K562 (cell line): ENCODE results near the gene PDHB. TPM values are rescaled to one million over a fixed set of nuclear protein-coding genes. Genes with fewer than 3 reads are reported as not detected.

Source experiments
- ATAC-seq: fragments of 200-7000 bp; cut with Tn5 transposase; 3 replicates; pipeline ENCODE4 v1.9.1; 2020; ENCODE audit warnings: moderate library complexity
- BruUV-seq: library from RNA; stranded (reverse); fragments of 400-500 nt; replicated peaks from 2 replicates; lab custom pipeline; 2021; lab: Mats Ljungman, UMichigan
- CTCF ChIA-PET: fragments of 300-600 bp; formaldehyde crosslinking; extraction: SDS; loops from one replicate; lab custom pipeline; 2021; ENCODE audit warnings: low intra/inter-chr PET ratio; lab: Yijun Ruan, JAX
- POLR2A ChIA-PET: fragments of 300-600, 350-650 bp; sonication (Branson Sonifier 250); formaldehyde crosslinking; extraction: SDS; loops from one replicate; lab custom pipeline; 2021; ENCODE audit warnings: antibody characterized with exemption, inconsistent platforms; lab: Yijun Ruan, JAX
- DNase-seq, 4 experiments: peaks; one replicate each; pipeline versions ENCODE4 v3.0.0 to v3.0.0-alpha.2; 2011 to 2018; ENCODE audit warnings: low spot score in 3 of 4, mixed read lengths in 3 of 4; ENCODE audit errors: extremely low read depth in 1 of 4
- FAIRE-seq: peaks from 2 replicates; lab custom pipeline; 2011; peaks lifted over from hg19 to GRCh38; lab: Jason Lieb, UNC
- H2AFZ ChIP-seq: 2 replicates; pipeline ENCODE4 v1.6.0; 2011; ENCODE audit warnings: low read depth, low read length, control low read depth, inconsistent platforms
- H3K27ac ChIP-seq: fragments of 200-600 bp; 3 replicates; pipeline ENCODE4 v1.8.0; 2011; ENCODE audit warnings: low read depth, mild to moderate bottlenecking, control low read depth, inconsistent platforms, low read length, moderate library complexity, mixed read lengths; ENCODE audit errors: extremely low read depth
- H3K27me3 ChIP-seq, 2 experiments: fragments of 300-600 bp in 1 of 2; 2 replicates in 1 of 2; 3 replicates in 1 of 2; pipeline versions ENCODE4 v1.6.0 to v1.8.0; 2011; ENCODE audit warnings: inconsistent platforms in 2 of 2, low read length in 2 of 2, mild to moderate bottlenecking in 1 of 2, mixed read lengths in 1 of 2, moderate library complexity in 1 of 2; ENCODE audit not compliant: control insufficient read depth in 2 of 2, insufficient read depth in 2 of 2
- H3K36me3 ChIP-seq: fragments of 300-600 bp; 3 replicates; pipeline ENCODE4 v1.8.0; 2011; ENCODE audit warnings: mild to moderate bottlenecking, low read length, inconsistent platforms; ENCODE audit not compliant: control insufficient read depth, insufficient read depth
- H3K4me1 ChIP-seq, 2 experiments: fragments of 200-600 bp in 1 of 2; replicated peaks in 1 of 2; 2 replicates in 1 of 2; 3 replicates in 1 of 2; pipeline versions ENCODE4 v1.5.1 to v1.8.0; 2011; ENCODE audit warnings: inconsistent platforms in 2 of 2, low read length in 2 of 2, mild to moderate bottlenecking in 1 of 2, mixed read lengths in 1 of 2, moderate library complexity in 1 of 2; ENCODE audit not compliant: control insufficient read depth in 2 of 2, insufficient read depth in 2 of 2
- H3K4me2 ChIP-seq: 2 replicates; pipeline ENCODE4 v1.6.1; 2011; ENCODE audit warnings: low read length, control low read depth, inconsistent platforms, mixed read lengths; ENCODE audit not compliant: insufficient read depth
- H3K4me3 ChIP-seq: fragments of 200-600 bp; sonication (generic), shearing (Covaris generic); 2 replicates; pipeline ENCODE4 v1.5.1; 2016; ENCODE audit warnings: control low read depth, inconsistent platforms
- H3K79me2 ChIP-seq: fragments of 200-600 bp; 3 replicates; pipeline ENCODE4 v1.8.0; 2011; ENCODE audit warnings: low read length, inconsistent platforms; ENCODE audit not compliant: control insufficient read depth, insufficient read depth
- H3K9ac ChIP-seq, 2 experiments: 2 replicates each; pipeline versions ENCODE4 v1.6.0 to v1.6.1; 2011; ENCODE audit warnings: low read depth in 2 of 2, low read length in 2 of 2, control low read depth in 1 of 2, inconsistent platforms in 1 of 2, mild to moderate bottlenecking in 1 of 2, mixed read lengths in 1 of 2; ENCODE audit not compliant: insufficient read depth in 1 of 2
- H3K9me1 ChIP-seq: one replicate; pipeline ENCODE4 v1.6.0; 2011; ENCODE audit warnings: inconsistent platforms, mild to moderate bottlenecking, low read length, moderate library complexity; ENCODE audit not compliant: control insufficient read depth, insufficient read depth
- H3K9me3 ChIP-seq: replicated peaks from 2 replicates; pipeline ENCODE4 v1.5.1; 2011; ENCODE audit warnings: low read depth, low read length, inconsistent platforms; ENCODE audit not compliant: control insufficient read depth, insufficient read depth
- H4K20me1 ChIP-seq: replicated peaks from 2 replicates; pipeline ENCODE4 v1.6.1; 2011; ENCODE audit warnings: low read length, inconsistent platforms, mixed read lengths; ENCODE audit not compliant: control insufficient read depth, insufficient read depth
- CAMTA2 ChIP-seq: fragments of 250-450 bp; sonication (Bioruptor Pico); conservative IDR thresholded peaks from 2 replicates; pipeline ENCODE4 v1.5.1; 2022
- CTBP1 ChIP-seq: fragments of 450-650 bp; IDR thresholded peaks from 2 replicates; pipeline ENCODE4 v1.6.1; 2016; ENCODE audit warnings: borderline replicate concordance
- NFIX ChIP-seq: fragments of 250-450 bp; sonication (Bioruptor Pico); IDR thresholded peaks from 2 replicates; pipeline ENCODE4 v1.4.0; 2020; ENCODE audit warnings: low read depth, mild to moderate bottlenecking, moderate library complexity
- TAF9B ChIP-seq: fragments of 450-650 bp; IDR thresholded peaks from 2 replicates; pipeline ENCODE4 v1.6.1; 2018; ENCODE audit warnings: mild to moderate bottlenecking; ENCODE audit not compliant: partially characterized antibody
- TARDBP ChIP-seq: fragments of 450-650 bp; IDR thresholded peaks from 2 replicates; pipeline ENCODE4 v1.6.1; 2016
- WGBS: fragments of 100-300 bp; shearing (Covaris generic); methylation state at CpG from one replicate; pipeline ENCODE4 v1.1.6; 2016; ENCODE audit warnings: low coverage, mixed read lengths; ENCODE audit not compliant: insufficient coverage; ENCODE audit errors: missing lambda C conversion rate; 5-methylcytosine and 5-hydroxymethylcytosine counted together
- in situ Hi-C: fragments of 300-500 bp; cut with MboI; formaldehyde crosslinking; loops from 4 replicates; pipeline ENCODE4 v1.15.0; 2018; ENCODE audit warnings: inconsistent platforms, mixed read lengths
- intact Hi-C: fragments of 100-400 bp; cut with micrococcal nuclease; formaldehyde crosslinking; loops from 2 replicates; pipeline ENCODE4 v1.14.2; 2022
- polyA plus RNA-seq, 8 experiments: library from polyadenylated mRNA; depleted of rRNA in 4 of 8; stranded (reverse) in 5 of 8; unstranded in 3 of 8; fragments of >200 nt; fragmentation: Nextera tagmentation in 2 of 8; fragmentation: Illumina TruSeq in 1 of 8; extraction: Ambion mirVana in 2 of 8; extraction: Trizol in 1 of 8; gene quantifications; 2 replicates each; pipeline versions ENCODE4 v1.2.1 to v1.2.3, GENCODE V29; 2011 to 2014; ENCODE audit warnings: inconsistent platforms in 1 of 8, missing spikeins in 1 of 8
- total RNA-seq, 7 experiments: library from RNA; depleted of rRNA in 6 of 7; stranded (reverse); fragments of >200 nt in 6 of 7; fragmentation: Illumina TruSeq in 2 of 7; extraction: Trizol in 2 of 7; gene quantifications; 2 replicates each; pipeline versions ENCODE4 v1.2.1 to v1.2.3, GENCODE V29; 2011 to 2021; ENCODE audit warnings: low replicate concordance in 1 of 7
- TF ChIP-seq, protein P1 (sequence below): sonication (generic); formaldehyde crosslinking; IDR thresholded peaks from 2 replicates; pipeline ENCODE4 v1.8.1; 2023; ENCODE audit warnings: mild to moderate bottlenecking, missing genetic modification reagents
- TF ChIP-seq, protein P2 (sequence below): sonication (generic); formaldehyde crosslinking; IDR thresholded peaks from 2 replicates; pipeline ENCODE4 v1.8.1; 2023; ENCODE audit warnings: mild to moderate bottlenecking, missing genetic modification reagents
- TF ChIP-seq, protein P3 (sequence below): fragments of 250-450 bp; sonication (Bioruptor Pico); IDR thresholded peaks from 2 replicates; pipeline ENCODE4 v1.8.0; 2021; ENCODE audit warnings: borderline replicate concordance, mild to moderate bottlenecking, moderate library complexity; ENCODE audit not compliant: poor library complexity, severe bottlenecking

Gene PDHB
- total and polyA plus RNA-seq, 9 of the 15 experiments (the other 6 are each of a cell fraction or from before 2014, with no cell fraction given) = 51.2 to 178 (median 85.2) TPM

DNA sequence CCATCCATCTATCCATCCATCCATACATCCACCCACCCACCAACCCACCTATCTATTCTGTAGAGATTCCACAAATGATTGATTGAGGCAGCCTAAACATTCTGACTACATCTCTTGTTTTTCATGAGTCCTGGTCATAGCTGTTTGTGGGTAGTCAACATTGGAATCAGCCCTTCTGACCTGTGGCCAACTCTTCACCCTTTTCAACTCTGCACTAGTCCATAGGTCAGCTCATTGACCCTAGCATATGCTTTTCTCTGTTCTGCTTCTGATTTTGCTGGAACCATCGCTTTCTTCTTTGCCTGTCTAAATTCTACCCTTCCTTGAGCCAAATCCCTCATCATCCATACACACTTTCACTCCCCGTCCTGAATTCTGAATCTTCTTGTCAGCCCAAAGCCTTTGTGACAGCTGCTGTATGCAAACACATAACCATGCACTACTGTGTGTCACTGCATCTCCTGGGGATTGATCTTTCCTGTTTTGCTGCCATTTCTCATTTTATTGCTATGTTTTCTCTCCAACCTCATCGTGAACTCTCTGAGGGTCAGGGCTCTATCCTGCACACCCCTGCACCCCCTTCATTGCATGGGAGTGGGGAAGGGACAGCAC is 41.4 kb upstream of the PDHB start:
- in situ Hi-C loops = no loop called here
- Histone ChIP-seq H3K9me1 (no peaks in the 10 kb centered on the region), H3K9ac (no peak overlapping the region), H3K79me2 (no peaks in the 10 kb centered on the region), H3K4me1 (peaks cover 0 to 10% of the 10 kb centered on the region in 2 experiments; a peak in 4 of 5 replicates), H3K27me3 (no peaks in the 10 kb centered on the region), H4K20me1 (no peaks in the 10 kb centered on the region), H3K4me2 (no peak overlapping the region), H3K9me3 (no peaks in the 10 kb centered on the region), H3K4me3 (no peak overlapping the region), H2AFZ (no peak overlapping the region), H3K27ac (no peak overlapping the region), H3K36me3 (no peaks in the 10 kb centered on the region)
- ATAC-seq = no peak
- no peak for FAIRE-seq
- POLR2A ChIA-PET = no interaction called here
- CTCF ChIA-PET = no interaction called here
- intact Hi-C loops = no loop called here
- no peak for DNase-seq
- WGBS = 12% methylated on average over 3 of the region's 3 CpGs
- BruUV-seq = no TSS peak
- TF ChIP-seq, protein P1, sequence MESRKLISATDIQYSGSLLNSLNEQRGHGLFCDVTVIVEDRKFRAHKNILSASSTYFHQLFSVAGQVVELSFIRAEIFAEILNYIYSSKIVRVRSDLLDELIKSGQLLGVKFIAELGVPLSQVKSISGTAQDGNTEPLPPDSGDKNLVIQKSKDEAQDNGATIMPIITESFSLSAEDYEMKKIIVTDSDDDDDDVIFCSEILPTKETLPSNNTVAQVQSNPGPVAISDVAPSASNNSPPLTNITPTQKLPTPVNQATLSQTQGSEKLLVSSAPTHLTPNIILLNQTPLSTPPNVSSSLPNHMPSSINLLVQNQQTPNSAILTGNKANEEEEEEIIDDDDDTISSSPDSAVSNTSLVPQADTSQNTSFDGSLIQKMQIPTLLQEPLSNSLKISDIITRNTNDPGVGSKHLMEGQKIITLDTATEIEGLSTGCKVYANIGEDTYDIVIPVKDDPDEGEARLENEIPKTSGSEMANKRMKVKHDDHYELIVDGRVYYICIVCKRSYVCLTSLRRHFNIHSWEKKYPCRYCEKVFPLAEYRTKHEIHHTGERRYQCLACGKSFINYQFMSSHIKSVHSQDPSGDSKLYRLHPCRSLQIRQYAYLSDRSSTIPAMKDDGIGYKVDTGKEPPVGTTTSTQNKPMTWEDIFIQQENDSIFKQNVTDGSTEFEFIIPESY = no peak
- TF ChIP-seq, protein P2, sequence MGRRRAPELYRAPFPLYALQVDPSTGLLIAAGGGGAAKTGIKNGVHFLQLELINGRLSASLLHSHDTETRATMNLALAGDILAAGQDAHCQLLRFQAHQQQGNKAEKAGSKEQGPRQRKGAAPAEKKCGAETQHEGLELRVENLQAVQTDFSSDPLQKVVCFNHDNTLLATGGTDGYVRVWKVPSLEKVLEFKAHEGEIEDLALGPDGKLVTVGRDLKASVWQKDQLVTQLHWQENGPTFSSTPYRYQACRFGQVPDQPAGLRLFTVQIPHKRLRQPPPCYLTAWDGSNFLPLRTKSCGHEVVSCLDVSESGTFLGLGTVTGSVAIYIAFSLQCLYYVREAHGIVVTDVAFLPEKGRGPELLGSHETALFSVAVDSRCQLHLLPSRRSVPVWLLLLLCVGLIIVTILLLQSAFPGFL = no peak
- TF ChIP-seq TAF9B = no peak
- no peak for TF ChIP-seq CTBP1
- TF ChIP-seq, protein P3, sequence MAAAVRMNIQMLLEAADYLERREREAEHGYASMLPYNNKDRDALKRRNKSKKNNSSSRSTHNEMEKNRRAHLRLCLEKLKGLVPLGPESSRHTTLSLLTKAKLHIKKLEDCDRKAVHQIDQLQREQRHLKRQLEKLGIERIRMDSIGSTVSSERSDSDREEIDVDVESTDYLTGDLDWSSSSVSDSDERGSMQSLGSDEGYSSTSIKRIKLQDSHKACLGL (CRISPR knock-in tag) = no peak
- no peak for TF ChIP-seq NFIX (CRISPR knock-in tag)
- TF ChIP-seq TARDBP = no peak
- no peak for TF ChIP-seq CAMTA2 (CRISPR knock-in tag)
